Measurements from ENCODE around the gene CDH4. TPM values are rescaled to one million over a fixed set of nuclear protein-coding genes. Genes with fewer than 3 reads are reported as not detected.

Gene CDH4
- total RNA-seq, 1 donor from 2014 or later, result under 0.01 TPM

- no peak for DNase-seq (ENCODE audit: low read depth in 2 of 2)
Observed at GRCh38 chr20:61487346-61487996, 235.4 kb downstream of the CDH4 start.

- no peak for DNase-seq (ENCODE audit: low read depth in 2 of 2)
Observed at GRCh38 chr20:61487997-61488371, 235.9 kb downstream of the CDH4 start.

- DNase-seq (ENCODE audit: low read depth in 2 of 2), result no peak
Observed at GRCh38 chr20:61490721-61491120, 238.7 kb downstream of the CDH4 start.

- no peak for DNase-seq (ENCODE audit: low read depth in 2 of 2)
Observed at GRCh38 chr20:61492065-61492464, 240.0 kb downstream of the CDH4 start.

GRCh38 chr20:61493798-61494305 is 241.8 kb downstream of the CDH4 start:
- DNase-seq (ENCODE audit: low read depth in 2 of 2), result no peak

GRCh38 chr20:61494763-61495575 is 242.9 kb downstream of the CDH4 start:
- DNase-seq (ENCODE audit: low read depth in 2 of 2), result no peak

- no peak for DNase-seq (ENCODE audit: low read depth in 2 of 2)
Observed at GRCh38 chr20:61497029-61497627, 245.1 kb downstream of the CDH4 start.

- DNase-seq (ENCODE audit: low read depth in 2 of 2), result no peak
Observed at GRCh38 chr20:61499859-61500554, 247.9 kb downstream of the CDH4 start.

GRCh38 chr20:61500791-61501321 is 248.8 kb downstream of the CDH4 start:
- no peak for DNase-seq (ENCODE audit: low read depth in 2 of 2)

GRCh38 chr20:61502433-61502832 is 250.4 kb downstream of the CDH4 start:
- DNase-seq (ENCODE audit: low read depth in 2 of 2), result no peak

GRCh38 chr20:61503106-61503505 is 251.0 kb downstream of the CDH4 start:
- no peak for DNase-seq (ENCODE audit: low read depth in 2 of 2)

- DNase-seq (ENCODE audit: low read depth in 2 of 2), result no peak
Observed at GRCh38 chr20:61505508-61505907, 253.4 kb downstream of the CDH4 start.

- DNase-seq (ENCODE audit: low read depth in 2 of 2), result no peak
Observed at GRCh38 chr20:61507778-61508177, 255.7 kb downstream of the CDH4 start.

GRCh38 chr20:61508301-61509096 is 256.4 kb downstream of the CDH4 start:
- no peak for DNase-seq (ENCODE audit: low read depth in 2 of 2)

- no peak for DNase-seq (ENCODE audit: low read depth in 2 of 2)
Observed at GRCh38 chr20:61510778-61511330, 258.8 kb downstream of the CDH4 start.

GRCh38 chr20:61512475-61512874 is 260.4 kb downstream of the CDH4 start:
- DNase-seq (ENCODE audit: low read depth in 2 of 2), result no peak

- DNase-seq (ENCODE audit: low read depth in 2 of 2), result no peak
Observed at GRCh38 chr20:61513124-61514017, 261.3 kb downstream of the CDH4 start.

- no peak for DNase-seq (ENCODE audit: low read depth in 2 of 2)
Observed at GRCh38 chr20:61514018-61514365, 261.9 kb downstream of the CDH4 start.

GRCh38 chr20:61514396-61514795 is 262.3 kb downstream of the CDH4 start:
- DNase-seq (ENCODE audit: low read depth in 2 of 2), result no peak
